COR-L47 (cell line): Measurements from ENCODE around the gene CALM1.
A peak's percentile ranks its signal among the peaks of the same experiment; 100 is the strongest.

Source experiments
- DNase-seq: peaks from one replicate; lab custom pipeline; 2025; lab: John Stamatoyannopoulos, UW

Gene CALM1

DNA sequence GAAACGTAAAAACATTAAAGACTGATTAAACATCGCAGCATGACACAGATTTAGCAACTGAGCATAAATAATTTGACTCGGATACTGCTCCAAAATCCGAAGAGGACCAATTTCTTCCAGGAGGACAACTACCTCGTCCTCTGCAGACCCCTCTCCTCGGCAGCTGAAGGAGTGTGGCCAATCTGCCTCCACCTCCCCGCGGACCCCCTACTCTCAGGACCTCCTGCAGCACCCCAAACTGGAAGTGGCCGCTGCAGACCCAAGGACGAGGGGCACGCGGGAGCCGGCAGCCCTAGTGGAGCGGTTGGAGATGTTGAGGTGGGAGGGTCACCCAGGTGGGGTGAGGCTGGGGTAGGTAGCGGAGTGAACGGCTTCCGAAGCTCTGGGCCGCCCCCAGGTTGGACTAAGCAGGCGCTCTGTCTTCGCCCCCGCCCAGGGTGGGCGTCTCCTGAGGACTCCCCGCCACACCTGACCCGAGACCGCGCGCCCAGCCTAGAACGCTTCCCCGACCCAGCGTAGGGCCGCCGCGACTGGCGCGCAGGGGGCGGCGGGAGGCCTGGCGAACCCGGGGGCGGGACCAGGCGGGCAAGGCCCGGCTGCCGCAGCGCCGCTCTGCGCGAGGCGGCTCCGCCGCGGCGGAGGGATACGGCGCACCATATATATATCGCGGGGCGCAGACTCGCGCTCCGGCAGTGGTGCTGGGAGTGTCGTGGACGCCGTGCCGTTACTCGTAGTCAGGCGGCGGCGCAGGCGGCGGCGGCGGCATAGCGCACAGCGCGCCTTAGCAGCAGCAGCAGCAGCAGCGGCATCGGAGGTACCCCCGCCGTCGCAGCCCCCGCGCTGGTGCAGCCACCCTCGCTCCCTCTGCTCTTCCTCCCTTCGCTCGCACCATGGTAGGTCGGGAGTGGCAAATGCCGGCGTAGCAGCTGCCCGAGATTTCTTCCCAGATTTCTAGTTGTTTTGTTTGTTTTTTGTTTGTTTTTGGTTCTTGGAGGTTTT, at the start of gene CALM1:
Gene CALM1 (plus strand): TSS at position 689 of the 999 bp plus-strand sequence. CDS start 202 bp downstream, at position 891.
- peak; percentile 96 for DNase-seq

DNA sequence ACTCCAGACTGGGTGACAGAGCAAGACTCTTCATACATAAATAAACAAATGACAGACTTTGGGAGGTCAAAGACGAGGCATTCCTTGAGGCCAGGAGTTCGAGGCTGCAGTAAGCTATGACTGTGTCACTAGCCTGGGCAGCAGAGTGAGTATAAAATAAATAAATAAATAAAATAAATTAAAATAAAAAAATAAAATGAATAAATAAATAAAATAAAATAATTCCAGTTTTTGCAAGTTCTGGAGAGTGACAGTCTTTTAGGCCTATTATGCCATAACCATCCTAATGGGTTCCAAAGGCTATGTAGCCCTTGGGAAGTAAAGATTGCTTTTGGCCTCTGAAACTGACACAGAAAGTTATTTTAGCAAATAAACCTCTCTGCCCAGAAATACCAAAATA, 48.6 kb upstream of the CALM1 start:
- DNase-seq = no peak

DNA sequence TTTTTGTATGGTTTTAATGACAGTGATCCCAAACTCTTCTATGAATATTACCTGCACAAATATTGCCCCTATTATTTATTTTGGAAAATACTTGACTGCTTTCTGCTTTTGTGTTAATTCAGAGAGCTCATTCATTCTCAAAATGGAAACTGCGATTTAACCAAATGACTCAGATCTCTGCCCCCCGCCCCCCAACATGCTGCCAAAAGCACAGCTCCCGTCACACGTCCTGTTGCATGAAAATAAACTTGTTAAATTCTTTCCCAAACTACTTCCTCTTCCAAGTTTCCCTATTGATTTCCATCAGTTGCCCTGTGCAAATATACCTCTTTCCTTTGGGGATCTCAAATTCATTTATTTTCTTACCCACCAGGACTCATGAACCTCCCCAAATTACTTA, 47.1 kb upstream of the CALM1 start:
- no peak for DNase-seq

DNA sequence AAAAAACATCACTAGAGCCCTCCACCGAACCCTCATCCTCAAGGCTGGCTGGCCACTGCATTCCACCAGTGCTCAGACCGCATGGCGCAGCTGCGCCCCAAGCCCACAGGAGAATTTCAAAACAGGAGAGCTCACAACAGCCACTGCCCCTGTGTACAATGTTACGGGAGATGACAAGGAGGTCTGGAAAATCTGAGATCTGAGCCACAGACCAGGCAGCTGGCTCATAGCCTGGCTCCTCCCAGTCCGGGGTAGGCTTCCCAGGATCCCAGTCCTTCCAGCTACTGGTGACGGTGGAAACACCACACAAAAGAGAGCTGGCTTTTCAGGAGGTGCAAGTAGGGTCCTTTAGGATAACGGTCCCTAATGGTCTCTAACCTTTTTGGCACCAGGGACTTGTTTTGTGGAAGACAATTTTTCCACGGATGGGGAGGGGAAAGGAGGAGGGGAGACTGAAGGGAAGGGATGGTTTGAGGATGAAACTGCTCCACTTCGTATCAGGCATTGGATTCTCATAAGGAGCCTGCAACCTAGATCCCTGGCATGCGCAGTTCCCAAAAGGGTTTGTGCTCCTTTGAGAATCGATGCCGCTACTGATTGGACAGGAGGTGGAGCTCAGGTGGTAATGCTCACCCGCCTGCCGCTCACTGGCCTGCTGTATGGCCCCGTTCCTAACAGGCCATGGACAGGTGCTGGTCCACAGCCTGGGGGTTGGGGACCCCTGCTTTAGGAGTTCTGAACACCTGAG, 42.1 kb upstream of the CALM1 start:
- DNase-seq = no peak

DNA sequence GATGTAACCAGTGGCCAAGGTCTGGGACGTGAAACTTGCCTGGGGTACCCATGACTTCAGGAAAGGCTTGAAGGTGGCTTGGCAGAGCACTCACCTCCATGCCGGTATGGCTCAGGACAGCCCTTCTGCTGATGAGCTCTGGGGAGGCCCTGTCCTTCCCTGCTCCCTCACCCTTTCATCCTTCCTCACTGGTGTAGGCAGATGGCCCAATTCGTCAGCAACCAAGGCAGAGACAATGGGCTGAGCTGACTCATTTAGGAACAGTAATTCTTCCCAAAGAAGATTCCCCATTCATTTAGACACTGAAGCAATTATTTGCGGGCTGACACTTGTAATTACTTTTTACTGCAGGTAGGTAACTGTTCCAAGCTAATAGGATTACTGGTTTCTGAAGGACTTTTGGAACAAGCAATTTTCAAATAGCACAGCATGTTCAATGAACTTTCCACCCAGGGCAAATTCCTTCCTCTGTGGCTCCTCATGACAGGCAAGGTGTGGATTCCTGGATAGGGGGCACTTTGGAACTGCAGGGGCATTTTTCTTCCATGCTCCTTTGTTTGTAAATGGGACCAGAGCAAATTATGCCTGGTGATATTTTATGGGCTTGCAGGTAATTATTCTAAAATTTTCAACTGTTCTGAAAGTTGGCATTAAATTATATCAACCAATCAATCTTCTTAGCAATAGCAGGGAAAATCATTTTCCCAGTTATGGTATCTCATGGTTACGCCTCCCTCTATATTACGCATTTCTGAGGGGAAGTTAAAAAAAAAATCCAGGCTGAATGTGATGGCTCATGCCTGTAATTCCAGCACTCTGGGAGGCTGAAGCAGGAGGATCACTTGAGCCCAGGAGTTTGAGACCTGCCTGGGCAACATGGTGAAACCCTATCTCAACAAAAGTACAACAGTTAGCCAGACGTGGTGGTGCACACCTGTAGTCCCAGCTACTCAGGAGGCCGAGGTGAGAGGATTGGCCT, 41.0 kb upstream of the CALM1 start:
- no peak for DNase-seq

DNA sequence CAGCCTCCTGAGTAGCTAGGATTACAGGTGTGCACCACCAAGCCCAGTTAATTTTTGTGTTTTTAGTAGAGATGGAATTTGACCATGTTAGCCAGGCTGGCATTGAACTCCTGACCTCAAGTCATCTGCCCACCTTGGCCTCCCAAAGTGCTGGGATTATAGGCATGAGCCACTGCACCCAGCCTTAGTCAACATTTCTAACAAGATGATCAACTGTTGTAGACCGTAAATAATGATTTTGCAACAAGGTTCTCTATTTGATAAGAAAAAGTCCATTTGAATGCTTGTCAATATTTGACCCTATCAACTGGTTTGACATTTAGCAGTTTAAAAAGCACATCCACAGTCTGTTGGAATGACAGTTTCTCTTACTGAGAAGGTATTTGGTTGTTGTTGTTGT, 39.9 kb upstream of the CALM1 start:
- DNase-seq = no peak

DNA sequence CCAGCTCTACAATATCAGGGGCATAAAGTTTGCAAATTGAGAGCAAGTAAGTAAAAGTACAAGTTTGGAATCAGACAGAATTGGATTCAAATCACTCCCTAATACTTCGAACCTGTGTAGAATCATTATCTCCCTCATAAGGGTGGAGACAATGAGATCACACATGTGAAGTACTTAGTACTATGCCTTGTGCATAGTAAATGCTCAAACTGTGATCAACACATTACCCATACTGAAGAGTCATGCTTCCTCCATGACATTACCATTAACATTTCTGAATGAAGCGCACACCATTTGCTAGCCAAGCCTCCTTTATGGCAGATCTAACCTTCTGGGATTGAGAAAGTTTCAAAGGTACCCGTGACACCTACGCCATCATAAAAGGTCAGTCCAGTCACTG, 38.5 kb upstream of the CALM1 start:
- no peak for DNase-seq

DNA sequence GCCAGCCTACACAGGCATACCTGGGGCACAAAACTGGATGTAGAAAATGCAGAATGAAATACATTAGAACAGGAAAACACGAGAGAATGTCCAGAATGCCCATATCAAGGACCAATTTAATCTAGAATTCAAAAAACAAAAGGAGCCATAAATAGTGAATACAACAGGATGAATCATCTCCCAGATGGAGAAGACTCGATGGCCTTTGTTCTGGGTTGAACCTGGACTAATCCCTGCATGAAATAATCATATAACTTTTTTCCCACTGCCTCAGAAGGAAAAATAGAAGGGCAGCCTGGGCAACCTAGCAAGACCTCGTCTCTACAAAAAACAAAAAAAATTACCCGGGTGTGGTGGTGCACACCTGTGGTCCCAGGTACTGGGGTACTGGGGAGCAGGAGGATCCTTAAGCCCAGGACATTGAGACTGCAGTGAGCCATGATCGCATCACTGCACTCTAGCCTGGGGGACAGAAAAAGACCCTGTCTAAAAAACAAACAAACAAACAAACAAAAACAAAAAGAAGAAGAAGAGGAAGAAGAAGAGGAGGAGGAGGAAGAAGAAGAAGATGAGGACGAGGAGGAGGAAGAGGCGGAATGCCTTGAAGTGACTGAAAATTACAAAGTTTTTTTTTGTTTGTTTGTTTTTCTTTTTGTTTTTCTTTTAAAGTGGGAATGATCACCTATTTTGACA, 34.8 kb upstream of the CALM1 start:
- DNase-seq = no peak

DNA sequence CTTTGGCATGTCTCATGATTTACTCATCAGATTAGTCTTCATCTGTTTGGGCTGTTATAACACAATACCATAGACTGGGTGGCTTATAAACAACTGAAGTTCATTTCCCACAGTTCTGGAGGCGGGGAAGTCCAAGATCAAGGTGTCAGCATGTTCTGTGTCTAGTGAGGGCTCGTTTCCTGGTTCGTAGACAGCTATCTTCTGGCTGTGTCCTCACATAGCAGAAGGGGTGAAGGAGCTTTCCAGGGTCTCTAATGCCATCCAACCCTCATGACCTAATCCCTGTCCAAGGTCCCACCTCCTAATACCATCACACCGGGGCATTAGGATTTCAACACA, 34.3 kb upstream of the CALM1 start:
- no peak for DNase-seq

DNA sequence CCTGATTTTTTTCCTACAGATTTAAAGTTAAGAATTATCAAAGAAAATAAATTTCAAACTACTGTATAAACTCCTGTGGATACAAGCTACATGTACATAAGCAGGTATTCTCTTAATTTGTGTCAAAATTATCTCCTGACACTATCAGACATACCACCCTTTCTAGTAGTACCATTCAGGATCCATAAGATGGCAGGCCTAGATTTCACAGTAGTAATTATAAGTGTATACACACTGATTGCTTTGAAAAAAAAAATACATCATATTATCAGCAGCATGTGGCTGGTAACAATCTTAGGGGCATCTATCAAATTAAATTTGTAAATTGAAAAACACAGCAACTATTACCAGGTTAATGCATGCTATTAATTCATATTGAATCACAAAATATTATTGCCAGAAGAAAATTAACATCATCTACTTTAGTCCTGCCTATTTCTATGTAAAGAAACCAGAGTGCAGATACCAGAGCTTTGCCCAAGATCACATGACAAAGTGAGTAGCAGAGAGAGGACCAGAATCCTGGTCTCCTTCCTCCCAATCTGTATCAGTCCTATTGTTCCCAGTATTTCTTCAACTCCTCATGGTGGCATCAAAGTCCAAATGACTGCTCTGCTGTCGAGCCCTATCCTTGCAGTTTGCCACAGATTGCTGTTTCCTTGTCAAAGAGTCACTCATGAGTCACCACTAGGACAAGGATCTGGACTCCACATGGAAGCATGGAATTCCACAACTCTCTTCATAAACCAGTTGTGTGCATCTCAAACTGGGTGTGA, 27.7 kb upstream of the CALM1 start:
- DNase-seq = peak; percentile 13

DNA sequence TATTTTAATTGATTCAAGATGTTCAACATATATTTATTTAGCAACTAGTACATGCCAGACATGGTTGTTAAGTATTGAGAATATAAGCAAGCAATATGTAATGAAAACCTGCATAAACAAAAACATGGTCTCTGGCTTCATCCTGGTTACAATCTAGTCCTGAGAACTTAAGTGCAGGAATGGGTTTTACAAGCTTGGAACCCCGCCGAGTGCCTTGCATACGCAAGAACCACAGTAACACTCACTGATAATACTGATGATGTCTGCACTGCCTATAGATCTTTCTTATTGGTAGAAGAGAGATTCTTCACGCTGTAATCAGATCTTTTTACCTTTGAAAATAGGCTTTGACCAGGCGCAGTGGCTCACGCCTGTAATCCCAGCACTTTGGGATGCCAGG, 22.9 kb upstream of the CALM1 start:
- no peak for DNase-seq

DNA sequence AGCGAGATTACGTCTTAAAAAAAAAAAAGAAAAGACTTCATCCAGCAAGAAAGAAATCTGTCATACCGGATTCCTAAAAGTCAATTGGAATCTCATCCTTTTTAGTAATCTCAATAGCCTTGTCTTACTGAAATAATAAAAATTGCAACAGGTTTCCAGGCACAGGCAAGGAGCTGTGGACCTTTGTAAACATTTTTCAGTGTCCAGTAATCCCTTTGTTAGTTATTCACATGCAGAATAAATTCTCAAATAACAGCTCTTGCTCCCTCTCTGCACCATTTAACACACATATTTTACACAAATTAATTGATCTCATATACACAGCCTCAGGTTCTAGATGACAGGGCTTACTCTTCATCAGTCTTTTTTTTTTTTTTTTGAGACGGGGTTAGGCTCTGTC, 22.0 kb upstream of the CALM1 start:
- no peak for DNase-seq

DNA sequence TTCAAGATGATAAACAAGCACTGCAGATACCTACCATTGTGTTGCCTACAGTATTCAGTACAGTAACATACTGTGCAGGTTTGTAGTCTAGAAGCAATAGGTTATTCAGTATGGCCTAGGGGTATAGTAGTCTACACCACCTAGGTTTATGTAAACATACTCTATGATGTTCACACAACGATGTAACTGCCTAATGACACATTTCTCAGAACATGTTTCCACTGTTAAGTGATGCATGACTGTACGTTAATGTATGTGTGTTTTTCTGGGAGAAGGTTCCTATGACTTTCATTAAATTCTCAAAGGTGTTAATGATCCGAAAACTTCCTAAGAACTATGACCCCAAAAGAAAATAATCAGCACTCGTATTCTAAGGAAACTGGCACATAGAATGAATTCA, 20.9 kb upstream of the CALM1 start:
- DNase-seq = no peak

DNA sequence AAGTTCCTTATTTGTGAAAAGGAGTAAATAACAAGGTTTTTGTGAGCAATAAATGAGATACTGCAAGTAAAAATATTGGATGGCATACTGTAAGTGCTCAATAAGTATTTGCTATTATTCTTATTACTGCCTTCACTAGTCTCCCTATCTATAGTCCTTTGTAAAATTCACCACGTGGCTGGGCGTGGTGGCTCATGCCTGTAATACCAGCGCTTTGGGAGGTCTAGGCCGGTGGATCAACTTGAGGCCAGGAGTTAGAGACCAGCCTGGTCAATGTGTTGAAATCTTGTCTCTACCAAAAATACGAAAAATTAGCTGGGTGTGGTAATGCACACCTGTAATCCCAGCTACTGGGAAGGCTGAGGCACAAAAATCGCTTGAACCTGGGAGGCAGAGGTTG, 18.6 kb upstream of the CALM1 start:
- no peak for DNase-seq

DNA sequence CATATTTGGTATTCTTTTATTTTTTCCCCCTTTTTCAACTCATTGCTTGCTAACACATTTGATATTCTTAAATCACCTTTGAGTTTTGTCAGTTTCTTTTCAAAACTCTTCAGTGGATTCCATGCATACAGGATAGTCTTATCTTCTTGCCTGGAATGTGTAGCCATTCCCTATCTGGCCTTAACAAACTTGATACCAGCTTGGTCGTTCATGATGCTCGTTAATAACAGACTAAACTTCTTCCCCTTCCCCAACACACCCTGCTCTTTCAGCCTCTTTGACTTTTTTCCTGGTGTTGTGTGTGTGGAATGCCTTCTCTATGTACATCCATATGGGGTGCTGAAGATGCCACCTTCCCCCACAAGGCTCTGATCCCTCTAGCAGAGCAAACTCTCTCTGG, 17.7 kb upstream of the CALM1 start:
- no peak for DNase-seq

DNA sequence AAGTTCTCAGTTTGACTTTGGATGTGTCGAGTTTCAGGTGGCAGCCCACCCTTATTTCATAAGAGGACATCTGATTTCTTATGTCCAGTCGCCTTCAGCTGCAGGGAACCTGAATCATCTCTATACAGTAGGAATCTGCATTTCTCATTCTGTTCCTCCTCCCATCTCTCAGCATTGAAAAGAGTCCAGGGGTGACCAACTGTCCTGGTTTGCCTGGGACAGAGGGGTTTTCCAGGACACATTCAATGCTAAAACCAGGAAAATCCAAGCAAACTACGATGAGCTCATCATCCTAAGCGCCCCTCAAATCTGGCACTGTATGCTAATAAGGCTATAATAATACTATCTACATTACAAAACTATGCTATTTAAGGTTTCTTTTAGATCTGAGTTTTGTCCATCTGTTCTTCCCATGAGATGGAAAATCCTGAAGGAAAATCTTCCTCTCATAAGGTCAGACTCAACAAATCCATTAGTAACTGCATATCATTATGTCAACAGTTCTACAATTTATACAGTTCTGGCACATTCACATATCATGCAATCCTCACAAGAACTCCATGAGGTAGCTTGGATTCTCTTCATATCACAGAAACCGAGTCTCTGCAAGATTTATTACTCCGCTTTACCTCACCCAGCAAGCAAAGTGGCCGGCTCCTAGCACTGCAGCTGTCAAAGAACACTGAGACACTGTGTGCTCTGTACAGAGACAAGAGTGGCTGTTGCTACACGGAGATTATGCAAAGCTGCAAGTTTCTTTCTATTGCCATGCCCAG, 15.6 kb upstream of the CALM1 start:
- no peak for DNase-seq

DNA sequence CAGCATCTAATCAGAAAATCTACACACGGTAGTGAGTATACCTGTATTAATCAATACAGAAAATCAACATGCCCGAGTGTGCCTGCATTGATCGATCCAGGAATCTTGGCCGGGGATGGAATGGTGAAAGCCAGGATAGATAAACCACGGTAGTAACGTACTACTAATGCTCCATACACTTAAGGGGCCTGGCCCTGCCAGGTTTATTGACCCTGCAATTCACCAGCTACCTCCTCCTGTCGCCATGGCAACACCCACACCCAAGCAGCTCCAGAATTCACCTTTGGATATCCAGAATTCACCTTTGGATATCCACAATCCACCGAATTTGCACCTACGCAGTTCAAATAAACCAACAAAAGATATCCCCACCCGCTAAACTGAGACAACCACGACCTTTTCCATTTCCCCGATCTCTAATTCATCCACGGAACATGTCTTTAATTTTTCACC, 14.8 kb upstream of the CALM1 start:
- DNase-seq = peak; percentile 81

DNA sequence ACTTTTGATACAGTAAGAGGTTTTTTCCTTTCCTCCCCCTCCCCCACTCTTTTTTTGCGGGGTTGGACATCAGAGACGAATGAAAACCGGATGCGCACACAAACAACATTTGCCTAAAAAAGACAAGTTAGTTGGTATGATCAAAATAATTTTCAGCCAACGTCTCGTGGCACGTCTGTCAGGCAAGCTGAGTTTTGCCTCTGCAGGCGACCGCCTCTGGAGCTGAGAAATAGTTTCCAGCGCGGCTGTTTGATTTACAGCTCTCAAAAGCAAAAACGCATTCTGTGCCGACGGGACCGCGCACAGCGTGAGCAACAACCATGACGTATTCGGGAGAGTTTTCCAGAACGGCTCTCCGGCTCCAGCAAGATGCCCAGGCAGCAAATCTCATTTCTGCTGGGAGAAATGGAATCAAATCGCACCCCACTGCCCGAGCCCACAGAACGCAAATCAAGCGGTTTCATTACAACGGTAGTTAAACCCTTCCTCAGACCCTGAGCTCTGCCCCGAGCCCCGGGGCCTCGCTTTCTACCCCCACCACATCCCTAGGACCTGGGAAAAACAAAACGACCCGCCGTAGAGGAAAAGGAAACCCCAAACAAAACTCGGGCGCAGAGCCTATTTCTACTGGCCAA, 14.2 kb upstream of the CALM1 start:
- peak; percentile 79 for DNase-seq

DNA sequence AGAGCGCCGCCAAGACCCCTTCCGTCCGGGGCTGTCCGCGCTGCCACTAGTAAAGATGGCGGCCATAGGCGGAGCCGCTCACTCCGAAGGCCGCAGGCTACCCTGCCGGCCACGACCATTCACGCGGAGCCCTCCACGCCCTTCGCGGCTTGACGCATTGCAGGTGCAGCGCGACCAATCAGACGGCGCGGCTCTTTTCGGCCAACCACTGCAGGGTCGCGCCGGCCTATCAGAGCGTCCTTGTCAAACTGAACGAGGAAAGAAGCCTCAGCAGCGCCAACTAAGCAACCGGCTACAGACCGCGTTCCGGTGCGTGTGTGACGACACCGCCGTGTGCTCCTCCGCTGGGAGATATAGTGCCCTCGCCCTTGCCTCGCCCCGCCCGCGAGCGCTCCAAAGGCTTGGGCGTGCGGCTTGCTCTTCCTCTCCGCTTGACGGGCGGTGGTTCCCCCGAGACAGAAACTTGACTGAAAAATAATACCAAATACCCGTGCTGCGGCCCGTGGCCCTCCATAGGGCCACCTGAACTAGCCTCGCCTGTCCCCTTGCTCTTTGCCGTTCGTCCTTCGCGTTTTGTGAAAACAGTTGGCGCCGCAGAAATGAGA, 13.6 kb upstream of the CALM1 start:
- DNase-seq = peak; percentile 100
